Thyroid gland (tissue), 4 donors: Measurements from ENCODE around the gene TRAPPC3L.

Experiments
- CTCF ChIP-seq, 6 experiments: fragments of 200-600 bp in 3 of 6; fragments of 450-650 bp in 3 of 6; sonication (generic) in 3 of 6; IDR thresholded peaks; one replicate each; pipeline ENCODE4 v1.5.1; 2016 to 2019; ENCODE audit warnings: antibody characterized with exemption in 6 of 6, mild to moderate bottlenecking in 2 of 6, inconsistent platforms in 1 of 6, moderate library complexity in 1 of 6
- POLR2A ChIP-seq, 2 donors: fragments of 450-650 bp; IDR thresholded peaks; one replicate each; pipeline ENCODE4 v1.6.1; 2017; ENCODE audit warnings: antibody characterized with exemption in 2 of 2, mild to moderate bottlenecking in 2 of 2, moderate library complexity in 1 of 2

GRCh38 chr6:116580198-116580597 lies 34.7 kb upstream of the TRAPPC3L start:
- TF ChIP-seq CTCF (IDR thresholded peaks at IDR 0.05) (no peak), POLR2A (IDR thresholded peaks at IDR 0.05) (no peak)
